ENCODE results near the gene TPTE.
"Not testable (repeated sequence)": the region's sequence is repeated elsewhere in the genome, so short reads cannot be mapped to it uniquely, and the experiment has no call there.

The TPTE gene

GRCh38 chr21:10650297-10650696 lies 128.9 kb downstream of the TPTE start:
- not testable (repeated sequence) for H3K4me3 ChIP-seq (ENCODE audit: low read length); H4K20me1 ChIP-seq (ENCODE audit: insufficient read depth, low read length); H3K9me3 ChIP-seq (ENCODE audit: insufficient read depth, low read length)

More at GRCh38 chr21:10650297-10650696, 128.9 kb downstream of the TPTE start:
- peak; percentile 12; the same call in 1 of the 2 replicates for TF ChIP-seq CTCF (IDR thresholded peaks at IDR 0.05; ENCODE audit: low read depth, low read length)
- H3K9ac ChIP-seq (ENCODE audit: low read length); H3K79me2 ChIP-seq (ENCODE audit: low read length); H2AFZ ChIP-seq (ENCODE audit: low read depth, low read length); H3K36me3 ChIP-seq (replicated peaks; ENCODE audit: low read depth, low read length); H3K4me2 ChIP-seq (ENCODE audit: low read length); H3K27me3 ChIP-seq (ENCODE audit: low read depth, low read length); H3K4me1 ChIP-seq (ENCODE audit: low read length); H3K27ac ChIP-seq (ENCODE audit: low read length): not testable (repeated sequence)
